Keratinocyte (primary cell): ENCODE measurements around the gene NDUFS8. TPM values are rescaled to one million over a fixed set of nuclear protein-coding genes. Genes with fewer than 3 reads are reported as not detected.

Experiments used
- DNase-seq: peaks from one replicate; pipeline ENCODE4 v3.0.0-alpha.2; 2011; ENCODE audit warnings: low read depth, missing footprints, low spot score
- FAIRE-seq: peaks from 2 replicates; lab custom pipeline; 2011; peaks lifted over from hg19 to GRCh38; lab: Jason Lieb, UNC
- H2AFZ ChIP-seq: 2 replicates; pipeline ENCODE4 v1.6.0; 2012; ENCODE audit warnings: low read length, control low read depth, inconsistent platforms; ENCODE audit not compliant: control insufficient read depth
- H3K27ac ChIP-seq: 2 replicates; pipeline ENCODE4 v1.5.1; 2011; ENCODE audit warnings: low read length; ENCODE audit not compliant: control insufficient read depth, insufficient read depth
- H3K27me3 ChIP-seq: 3 replicates; pipeline ENCODE4 v1.6.0; 2011; ENCODE audit warnings: low read length; ENCODE audit not compliant: control insufficient read depth, insufficient read depth; ENCODE audit errors: extremely low read depth
- H3K36me3 ChIP-seq, 2 experiments: 2 replicates in 1 of 2; 3 replicates in 1 of 2; pipeline ENCODE4 v1.5.1; 2011; ENCODE audit warnings: low read length in 2 of 2, mild to moderate bottlenecking in 1 of 2; ENCODE audit not compliant: control insufficient read depth in 2 of 2, insufficient read depth in 2 of 2; ENCODE audit errors: extremely low read depth in 1 of 2
- H3K4me1 ChIP-seq: 3 replicates; pipeline ENCODE4 v1.5.1; 2011; ENCODE audit warnings: low read length; ENCODE audit not compliant: control insufficient read depth, insufficient read depth; ENCODE audit errors: extremely low read depth
- H3K4me2 ChIP-seq: 3 replicates; pipeline ENCODE4 v1.6.0; 2011; ENCODE audit warnings: low read depth, low read length; ENCODE audit not compliant: control insufficient read depth, insufficient read depth; ENCODE audit errors: extremely low read depth
- H3K4me3 ChIP-seq, 3 experiments: fragments of 200-600 bp in 1 of 3; sonication (generic) in 1 of 3; 2 replicates in 2 of 3; 3 replicates in 1 of 3; pipeline ENCODE4 v1.5.1; 2011 to 2016; ENCODE audit warnings: low read length in 3 of 3, mild to moderate bottlenecking in 3 of 3, control low read depth in 2 of 3, inconsistent platforms in 1 of 3, low read depth in 1 of 3, mixed read lengths in 1 of 3, mixed run types in 1 of 3, moderate library complexity in 1 of 3; ENCODE audit not compliant: control insufficient read depth in 2 of 3, insufficient read depth in 2 of 3; ENCODE audit errors: extremely low read depth in 1 of 3
- H3K79me2 ChIP-seq: 2 replicates; pipeline ENCODE4 v1.6.0; 2012; ENCODE audit warnings: low read length; ENCODE audit not compliant: control insufficient read depth, insufficient read depth
- H3K9ac ChIP-seq: 3 replicates; pipeline ENCODE4 v1.6.0; 2011; ENCODE audit warnings: low read length; ENCODE audit not compliant: control insufficient read depth, insufficient read depth; ENCODE audit errors: extremely low read depth
- H3K9me1 ChIP-seq: 3 replicates; pipeline ENCODE4 v1.6.0; 2011; ENCODE audit warnings: low read length; ENCODE audit not compliant: control insufficient read depth, insufficient read depth; ENCODE audit errors: extremely low read depth
- H3K9me3 ChIP-seq: 2 replicates; pipeline ENCODE4 v1.5.1; 2012; ENCODE audit warnings: low read depth, low read length; ENCODE audit not compliant: control insufficient read depth
- H4K20me1 ChIP-seq: 3 replicates; pipeline ENCODE4 v1.6.0; 2011; ENCODE audit warnings: low read length; ENCODE audit not compliant: control insufficient read depth, insufficient read depth; ENCODE audit errors: extremely low read depth
- CTCF ChIP-seq, 3 experiments: IDR thresholded peaks in 1 of 3; conservative IDR thresholded peaks in 1 of 3; optimal IDR thresholded peaks in 1 of 3; 2 replicates in 2 of 3; 3 replicates in 1 of 3; pipeline versions ENCODE3 to v1.5.1; 2011; ENCODE audit warnings: low read length in 3 of 3, mild to moderate bottlenecking in 3 of 3, moderate library complexity in 2 of 3, control low read depth in 1 of 3, inconsistent platforms in 1 of 3; ENCODE audit not compliant: insufficient read depth in 2 of 3; ENCODE audit errors: extremely low read depth in 1 of 3
- EZH2 ChIP-seq: IDR thresholded peaks from one replicate; pipeline ENCODE4 v1.6.1; 2012; ENCODE audit warnings: inconsistent platforms, mild to moderate bottlenecking, low read length, moderate library complexity
- dilution Hi-C: fragments of 300-500 bp; cut with MboI; formaldehyde crosslinking; loops from one replicate; pipeline ENCODE4 v1.7.0; 2020; ENCODE audit warnings: low sequenced_read_pairs; ENCODE audit not compliant: extremely low pct_ligation_motif_present
- polyA plus RNA-seq, 5 experiments: library from polyadenylated mRNA; depleted of rRNA in 3 of 5; stranded (reverse) in 3 of 5; stranded (forward) in 1 of 5; unstranded in 1 of 5; fragments of >200 nt; gene quantifications; 1 replicate in 1 of 5; 2 replicates in 3 of 5; 3 replicates in 1 of 5; pipeline versions ENCODE4 v1.2.1 to v1.2.3, GENCODE V29; 2011 to 2012; ENCODE audit warnings: missing spikeins in 2 of 5, low read depth in 1 of 5, low replicate concordance in 1 of 5

The NDUFS8 gene
- polyA plus RNA-seq, 1 donor (not counting 4 experiments of a cell fraction or from before 2014, with no cell fraction given) = 51.7 TPM

GRCh38 chr11:68036141-68036716 lies 5.7 kb downstream of the NDUFS8 start:
- FAIRE-seq (no peak), DNase-seq (no peak)
- Histone ChIP-seq H3K4me1 (peaks cover 14% of the 10 kb centered on the region), H3K36me3 (peaks cover 10 to 21% of the 10 kb centered on the region in 2 experiments), H3K79me2 (peaks cover 22% of the 10 kb centered on the region), H4K20me1 (no peaks in the 10 kb centered on the region), H3K27me3 (no peaks in the 10 kb centered on the region), H3K9ac (no peak overlapping the region), H3K9me1 (no peaks in the 10 kb centered on the region), H3K27ac (no peak overlapping the region), H2AFZ (no peak overlapping the region), H3K4me2 (no peak overlapping the region), H3K4me3 (no peak overlapping the region), H3K9me3 (no peaks in the 10 kb centered on the region)
- TF ChIP-seq EZH2 (no peak), CTCF (optimal IDR thresholded peaks at IDR 0.05 in 1 of 3, IDR thresholded peaks at IDR 0.05 in 1 of 3, conservative IDR thresholded peaks at IDR 0.05 in 1 of 3; ENCODE audit: extremely low read depth in 1 of 3, insufficient read depth in 2 of 3, low read length in 3 of 3) (no peak)
- dilution Hi-C loops = no loop called here

GRCh38 chr11:68036717-68037239 lies 6.3 kb downstream of the NDUFS8 start:
- Histone ChIP-seq H2AFZ (no peak overlapping the region), H3K9ac (no peak overlapping the region), H4K20me1 (no peaks in the 10 kb centered on the region), H3K36me3 (peaks cover 10 to 21% of the 10 kb centered on the region in 2 experiments), H3K4me2 (no peak overlapping the region), H3K79me2 (peaks cover 17% of the 10 kb centered on the region), H3K27ac (no peak overlapping the region), H3K9me1 (no peaks in the 10 kb centered on the region), H3K9me3 (no peaks in the 10 kb centered on the region), H3K4me1 (peaks cover 10% of the 10 kb centered on the region), H3K4me3 (no peak overlapping the region), H3K27me3 (no peaks in the 10 kb centered on the region)
- dilution Hi-C loops = no loop called here
- DNase-seq (no peak), FAIRE-seq (no peak)
- TF ChIP-seq EZH2 = no peak
- TF ChIP-seq CTCF (optimal IDR thresholded peaks at IDR 0.05 in 1 of 3, IDR thresholded peaks at IDR 0.05 in 1 of 3, conservative IDR thresholded peaks at IDR 0.05 in 1 of 3; ENCODE audit: extremely low read depth in 1 of 3, insufficient read depth in 2 of 3, low read length in 3 of 3) = no peak
